Keratinocyte (primary cell): ENCODE data around the gene PLXNA2.

Experiments
- CTCF ChIP-seq, 3 experiments: IDR thresholded peaks in 1 of 3; conservative IDR thresholded peaks in 1 of 3; optimal IDR thresholded peaks in 1 of 3; 2 replicates in 2 of 3; 3 replicates in 1 of 3; pipeline versions ENCODE3 to v1.5.1; 2011; ENCODE audit warnings: low read length in 3 of 3, mild to moderate bottlenecking in 3 of 3, moderate library complexity in 2 of 3, control low read depth in 1 of 3, inconsistent platforms in 1 of 3; ENCODE audit not compliant: insufficient read depth in 2 of 3; ENCODE audit errors: extremely low read depth in 1 of 3
- EZH2 ChIP-seq: IDR thresholded peaks from one replicate; pipeline ENCODE4 v1.6.1; 2012; ENCODE audit warnings: inconsistent platforms, mild to moderate bottlenecking, low read length, moderate library complexity

- TF ChIP-seq CTCF (optimal IDR thresholded peaks at IDR 0.05 in 1 of 3, IDR thresholded peaks at IDR 0.05 in 1 of 3, conservative IDR thresholded peaks at IDR 0.05 in 1 of 3; ENCODE audit: extremely low read depth in 1 of 3, insufficient read depth in 2 of 3, low read length in 3 of 3) (no peak), EZH2 (no peak)
Measured at GRCh38 chr1:208154040-208154439, 90.1 kb downstream of the PLXNA2 start.
